Upper lobe of right lung (tissue), 1 donor: ENCODE data around the gene SIPA1L2. TPM values are rescaled to one million over a fixed set of nuclear protein-coding genes. Genes with fewer than 3 reads are reported as not detected.

Experiments used
- ATAC-seq: fragments of 200-7000 bp; cut with Tn5 transposase; one replicate; pipeline ENCODE4 v1.9.1; 2020; ENCODE audit warnings: mild to moderate bottlenecking, moderate library complexity
- DNase-seq: peaks from one replicate; pipeline ENCODE4 v3.0.0-alpha.2; 2020
- H3K27ac ChIP-seq: fragments of 200-600 bp; one replicate; pipeline ENCODE4 v1.8.0; 2022
- H3K27me3 ChIP-seq: fragments of 200-600 bp; one replicate; pipeline ENCODE4 v1.8.0; 2022; ENCODE audit warnings: mild to moderate bottlenecking
- H3K36me3 ChIP-seq: fragments of 200-600 bp; one replicate; pipeline ENCODE4 v1.8.0; 2022
- H3K4me1 ChIP-seq: fragments of 200-600 bp; one replicate; pipeline ENCODE4 v1.8.0; 2022
- H3K4me3 ChIP-seq: fragments of 200-600 bp; one replicate; pipeline ENCODE4 v1.8.0; 2022; ENCODE audit warnings: mild to moderate bottlenecking
- H3K9me3 ChIP-seq: fragments of 200-600 bp; one replicate; pipeline ENCODE4 v1.8.0; 2022
- CTCF ChIP-seq: fragments of 200-600 bp; IDR thresholded peaks from one replicate; pipeline ENCODE4 v1.8.0; 2022; ENCODE audit warnings: antibody characterized with exemption
- intact Hi-C: fragments of 100-400 bp; cut with DNase I; formaldehyde crosslinking; loops from one replicate; pipeline ENCODE4 v1.11.0; 2022
- total RNA-seq: library from RNA; stranded (reverse); fragmentation: NEBNext Ultra II Directional; extraction: Animal tissue kit (Norgen Biotek cat#: 25700); gene quantifications from one replicate; pipeline ENCODE4 v1.2.1, GENCODE V29; 2021
- donor health status: DM: no; HTN: yes; CAD: no; lungs with severe emphysema.

The SIPA1L2 gene
- total RNA-seq, 1 donor from 2014 or later: 38.3 TPM

DNA sequence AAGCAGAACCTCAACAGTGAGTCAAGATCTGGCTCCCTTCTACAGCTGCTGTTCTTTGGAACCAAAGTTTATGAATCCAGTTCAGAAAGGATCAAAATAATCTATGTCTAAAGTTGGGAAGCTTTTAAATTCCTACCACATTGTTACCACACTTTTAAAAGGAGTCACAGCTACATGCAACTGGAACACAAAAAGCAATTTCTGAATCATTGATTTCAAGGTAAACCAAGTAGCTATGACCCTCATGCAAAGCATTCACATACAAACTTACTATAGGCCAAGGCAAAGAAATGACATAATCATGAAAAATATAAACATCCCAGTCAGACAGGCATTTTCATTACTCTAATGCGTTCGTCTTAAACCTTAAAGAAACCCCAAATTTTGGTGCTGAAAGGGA is 3.5 kb downstream of the SIPA1L2 start:
- H3K4me1 ChIP-seq: peaks cover 61% of the 10 kb centered on the region
- DNase-seq (no peak), ATAC-seq (no peak)
- H3K36me3 ChIP-seq: no peaks in the 10 kb centered on the region
- H3K4me3 ChIP-seq: peak overlapping the region; percentile 1
- no peak overlapping the region for H3K27ac ChIP-seq
- intact Hi-C loops: loop anchor here (10.0 kb wide), 2 partner anchors 182 to 762 kb away; no protein-coding TSS in a partner anchor
- TF ChIP-seq CTCF: no peak
- no peaks in the 10 kb centered on the region for H3K9me3 ChIP-seq
- peaks cover 3% of the 10 kb centered on the region for H3K27me3 ChIP-seq

DNA sequence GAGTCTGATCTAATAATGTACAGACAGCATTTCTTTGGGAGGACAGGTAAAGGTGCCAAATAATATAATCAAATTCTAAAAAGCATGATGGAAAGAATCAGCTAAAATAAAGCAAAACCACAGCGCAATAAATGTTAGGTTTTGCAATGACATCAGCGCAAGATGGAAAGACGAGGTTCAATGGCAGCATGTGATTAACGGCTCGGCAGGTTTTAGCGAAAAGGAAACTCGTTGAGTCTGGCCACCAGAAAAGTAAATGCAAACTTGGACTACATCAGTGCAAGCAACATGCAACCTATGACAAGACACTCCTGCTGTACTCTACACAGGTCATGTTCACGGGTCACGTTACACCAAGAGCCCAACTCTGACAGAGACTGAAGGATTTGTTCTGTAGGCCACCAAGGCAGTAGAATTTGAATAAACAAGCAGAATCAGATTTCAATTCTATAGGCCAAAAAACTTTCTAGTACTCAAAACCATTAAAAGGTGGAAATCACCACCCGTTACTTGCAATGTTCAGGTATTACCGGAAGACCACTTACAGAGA is 4.5 kb downstream of the SIPA1L2 start:
- peak overlapping the region; percentile 56 for H3K27ac ChIP-seq
- intact Hi-C loops: loop anchor here (10.0 kb wide), 2 partner anchors 181 to 761 kb away; no protein-coding TSS in a partner anchor
- H3K4me1 ChIP-seq: peaks cover 63% of the 10 kb centered on the region
- no peak for TF ChIP-seq CTCF
- no peak overlapping the region for H3K4me3 ChIP-seq
- H3K36me3 ChIP-seq: no peaks in the 10 kb centered on the region
- ATAC-seq (no peak), DNase-seq (no peak)
- H3K9me3 ChIP-seq: no peaks in the 10 kb centered on the region
- H3K27me3 ChIP-seq: peaks cover 3% of the 10 kb centered on the region

- peaks cover 3% of the 10 kb centered on the region for H3K27me3 ChIP-seq
- no peaks in the 10 kb centered on the region for H3K9me3 ChIP-seq
- peak overlapping the region; percentile 56 for H3K27ac ChIP-seq
- no peak overlapping the region for H3K4me3 ChIP-seq
- no peak for TF ChIP-seq CTCF
- intact Hi-C loops: loop anchor here (10.0 kb wide), 2 partner anchors 180 to 760 kb away; no protein-coding TSS in a partner anchor
- H3K36me3 ChIP-seq: no peaks in the 10 kb centered on the region
- ATAC-seq: peak; percentile 32
- H3K4me1 ChIP-seq: peaks cover 69% of the 10 kb centered on the region
- DNase-seq: no peak
These were observed 5.2 kb downstream of the SIPA1L2 start for GRCh38 chr1:232624546-232625281.

GRCh38 chr1:232622981-232623380 is 7.0 kb downstream of the SIPA1L2 start:
- TF ChIP-seq CTCF: no peak
- Histone ChIP-seq H3K27ac (no peak overlapping the region), H3K4me3 (no peak overlapping the region), H3K27me3 (no peaks in the 10 kb centered on the region), H3K9me3 (no peaks in the 10 kb centered on the region), H3K36me3 (no peaks in the 10 kb centered on the region), H3K4me1 (peaks cover 72% of the 10 kb centered on the region)
- ATAC-seq (no peak), DNase-seq (no peak)
- intact Hi-C loops: loop anchor here (10.0 kb wide), 2 partner anchors 178 to 758 kb away; no protein-coding TSS in a partner anchor

DNA sequence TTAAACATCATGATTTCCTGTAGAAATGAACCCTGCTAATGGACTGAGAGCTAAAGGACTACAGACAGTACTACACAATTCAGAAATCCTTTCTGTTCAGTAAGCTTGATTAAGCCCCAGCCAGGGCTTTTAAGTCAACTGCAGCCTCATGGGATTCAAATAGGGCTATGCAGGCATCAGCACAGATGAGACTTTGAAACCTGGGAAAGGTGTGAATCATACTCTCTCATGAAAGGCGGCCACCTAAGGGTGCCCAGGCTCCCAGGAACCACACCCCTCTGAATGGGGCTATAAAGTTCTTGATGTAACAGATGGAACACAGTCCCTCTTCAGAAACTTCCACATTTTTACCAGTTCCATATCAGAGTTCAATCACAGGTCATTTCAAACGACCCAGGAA is 7.6 kb downstream of the SIPA1L2 start:
- peaks cover 67% of the 10 kb centered on the region for H3K4me1 ChIP-seq
- H3K27ac ChIP-seq: no peak overlapping the region
- no peaks in the 10 kb centered on the region for H3K36me3 ChIP-seq
- no peaks in the 10 kb centered on the region for H3K27me3 ChIP-seq
- no peak for TF ChIP-seq CTCF
- DNase-seq: no peak
- peak; percentile 33 for ATAC-seq
- H3K4me3 ChIP-seq: no peak overlapping the region
- no peaks in the 10 kb centered on the region for H3K9me3 ChIP-seq
- intact Hi-C loops: loop anchor here (10.0 kb wide), 2 partner anchors 178 to 758 kb away; no protein-coding TSS in a partner anchor
